ENCODE data around the gene CFLAR. TPM values are rescaled to one million over a fixed set of nuclear protein-coding genes. Genes with fewer than 3 reads are reported as not detected.

CFLAR gene
- total RNA-seq, 1 experiment from 2014 or later: 21.5 TPM

DNA sequence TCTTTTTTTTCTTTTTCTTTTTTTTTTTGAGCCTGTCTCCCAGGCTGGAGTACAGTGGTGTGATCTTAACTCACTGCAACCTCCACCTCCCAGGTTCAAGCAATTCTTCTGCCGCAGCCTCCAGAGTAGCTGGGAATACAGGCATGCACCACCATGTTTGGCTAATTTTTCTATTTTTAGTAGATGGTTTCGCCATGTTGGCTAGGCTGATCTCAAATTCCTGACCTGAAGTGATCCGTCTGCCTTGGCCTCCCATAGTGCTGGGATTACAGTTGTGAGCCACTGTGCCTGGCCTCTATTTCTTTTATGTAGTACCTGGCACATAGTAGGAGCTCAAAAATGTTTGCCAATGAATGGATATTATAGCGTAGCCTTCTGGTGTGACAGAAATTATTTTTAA lies 6.8 kb upstream of the CFLAR start:
- peaks cover 3% of the 10 kb centered on the region; the same call in 1 of the 2 replicates for H3K27me3 Mint-ChIP-seq (ENCODE audit: low read depth)
- peaks cover 5% of the 10 kb centered on the region for H3K4me1 Mint-ChIP-seq
- POLR2A ChIA-PET: no interaction called here
- H3K36me3 Mint-ChIP-seq: no peaks in the 10 kb centered on the region
- CTCF ChIA-PET: interaction anchor here (0.7 to 4.0 kb wide), 2 partner anchors 49 to 733 kb away, joined by 3 to 17 read pairs; no protein-coding TSS in a partner anchor
- no peak for TF ChIP-seq ATF1 (CRISPR knock-in tag; IDR thresholded peaks at IDR 0.05)
- no peak for DNase-seq (ENCODE audit: low spot score)
- no peak overlapping the region for H3K4me3 Mint-ChIP-seq
- H3K27ac Mint-ChIP-seq: no peak overlapping the region
- no peaks in the 10 kb centered on the region for H3K9me3 Mint-ChIP-seq
- ATAC-seq: no peak

GRCh38 chr2:201110615-201111014 lies 5.3 kb upstream of the CFLAR start:
- ATAC-seq (no peak), DNase-seq (ENCODE audit: low spot score) (no peak)
- no peak overlapping the region for H3K27ac Mint-ChIP-seq
- CTCF ChIA-PET: interaction anchor here (4.0 kb wide), 1 partner anchor 48 kb away, joined by 17 read pairs; no protein-coding TSS in a partner anchor
- no peaks in the 10 kb centered on the region for H3K9me3 Mint-ChIP-seq
- H3K27me3 Mint-ChIP-seq (ENCODE audit: low read depth): peaks cover 3% of the 10 kb centered on the region; the same call in 1 of the 2 replicates
- TF ChIP-seq ZNF219 (CRISPR knock-in tag; IDR thresholded peaks at IDR 0.05; ENCODE audit: borderline replicate concordance): no peak
- TF ChIP-seq JAZF1 (CRISPR knock-in tag; IDR thresholded peaks at IDR 0.05): no peak
- TF ChIP-seq AR (CRISPR knock-in tag; IDR thresholded peaks at IDR 0.05): no peak
- no peak for TF ChIP-seq CTCF (IDR thresholded peaks at IDR 0.05)
- TF ChIP-seq SMAD4 (CRISPR knock-in tag; IDR thresholded peaks at IDR 0.05): no peak
- no peak for TF ChIP-seq PRRX2 (CRISPR knock-in tag; IDR thresholded peaks at IDR 0.05)
- no peak for TF ChIP-seq ZNF263 (CRISPR knock-in tag; IDR thresholded peaks at IDR 0.05; ENCODE audit: low read depth)
- TF ChIP-seq, protein P1, sequence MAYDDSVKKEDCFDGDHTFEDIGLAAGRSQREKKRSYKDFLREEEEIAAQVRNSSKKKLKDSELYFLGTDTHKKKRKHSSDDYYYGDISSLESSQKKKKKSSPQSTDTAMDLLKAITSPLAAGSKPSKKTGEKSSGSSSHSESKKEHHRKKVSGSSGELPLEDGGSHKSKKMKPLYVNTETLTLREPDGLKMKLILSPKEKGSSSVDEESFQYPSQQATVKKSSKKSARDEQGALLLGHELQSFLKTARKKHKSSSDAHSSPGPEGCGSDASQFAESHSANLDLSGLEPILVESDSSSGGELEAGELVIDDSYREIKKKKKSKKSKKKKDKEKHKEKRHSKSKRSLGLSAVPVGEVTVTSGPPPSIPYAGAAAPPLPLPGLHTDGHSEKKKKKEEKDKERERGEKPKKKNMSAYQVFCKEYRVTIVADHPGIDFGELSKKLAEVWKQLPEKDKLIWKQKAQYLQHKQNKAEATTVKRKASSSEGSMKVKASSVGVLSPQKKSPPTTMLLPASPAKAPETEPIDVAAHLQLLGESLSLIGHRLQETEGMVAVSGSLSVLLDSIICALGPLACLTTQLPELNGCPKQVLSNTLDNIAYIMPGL (CRISPR knock-in tag; IDR thresholded peaks at IDR 0.05): no peak
- no peak for TF ChIP-seq ELF4 (CRISPR knock-in tag; IDR thresholded peaks at IDR 0.05; ENCODE audit: low read depth)
- TF ChIP-seq NFE2L1 (CRISPR knock-in tag; IDR thresholded peaks at IDR 0.05): no peak
- TF ChIP-seq IRF1 (CRISPR knock-in tag; IDR thresholded peaks at IDR 0.05): no peak
- no peak for TF ChIP-seq FOXJ3 (CRISPR knock-in tag; IDR thresholded peaks at IDR 0.05; ENCODE audit: borderline replicate concordance)
- no peak for TF ChIP-seq TCF7 (CRISPR knock-in tag; IDR thresholded peaks at IDR 0.05; ENCODE audit: low read depth)
- TF ChIP-seq, protein P2, sequence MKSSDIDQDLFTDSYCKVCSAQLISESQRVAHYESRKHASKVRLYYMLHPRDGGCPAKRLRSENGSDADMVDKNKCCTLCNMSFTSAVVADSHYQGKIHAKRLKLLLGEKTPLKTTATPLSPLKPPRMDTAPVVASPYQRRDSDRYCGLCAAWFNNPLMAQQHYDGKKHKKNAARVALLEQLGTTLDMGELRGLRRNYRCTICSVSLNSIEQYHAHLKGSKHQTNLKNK (CRISPR knock-in tag; IDR thresholded peaks at IDR 0.05): no peak
- TF ChIP-seq E2F1 (CRISPR knock-in tag; IDR thresholded peaks at IDR 0.05): no peak
- TF ChIP-seq ZBTB21 (CRISPR knock-in tag; IDR thresholded peaks at IDR 0.05; ENCODE audit: borderline replicate concordance): no peak
- TF ChIP-seq, protein P3, sequence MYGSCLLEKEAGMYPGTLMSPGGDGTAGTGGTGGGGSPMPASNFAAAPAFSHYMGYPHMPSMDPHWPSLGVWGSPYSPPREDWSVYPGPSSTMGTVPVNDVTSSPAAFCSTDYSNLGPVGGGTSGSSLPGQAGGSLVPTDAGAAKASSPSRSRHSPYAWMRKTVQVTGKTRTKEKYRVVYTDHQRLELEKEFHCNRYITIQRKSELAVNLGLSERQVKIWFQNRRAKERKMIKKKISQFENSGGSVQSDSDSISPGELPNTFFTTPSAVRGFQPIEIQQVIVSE (CRISPR knock-in tag; IDR thresholded peaks at IDR 0.05; ENCODE audit: borderline replicate concordance): no peak
- POLR2A ChIA-PET: no interaction called here
- H3K36me3 Mint-ChIP-seq: no peaks in the 10 kb centered on the region
- peaks cover 12% of the 10 kb centered on the region for H3K4me1 Mint-ChIP-seq
- H3K4me3 Mint-ChIP-seq: no peak overlapping the region

Measured in WTC11 (cell line).